Neutrophil (primary cell): ENCODE results near the gene TFAP2A.

Experiments used
- H3K27ac ChIP-seq: fragments of 200-600 bp; sonication (generic); 2 replicates; pipeline ENCODE4 v1.5.1; 2016; ENCODE audit warnings: mild to moderate bottlenecking, moderate library complexity
- H3K27me3 ChIP-seq: fragments of 200-600 bp; sonication (generic); 2 replicates; pipeline ENCODE4 v1.6.0; 2016; ENCODE audit warnings: mild to moderate bottlenecking
- H3K36me3 ChIP-seq: fragments of 200-600 bp; sonication (generic); 2 replicates; pipeline ENCODE4 v1.5.1; 2017
- H3K4me1 ChIP-seq, 2 experiments: fragments of 200-600 bp in 1 of 2; sonication (generic) in 1 of 2; 1 replicate in 1 of 2; 2 replicates in 1 of 2; pipeline versions ENCODE4 v1.5.1 to v1.6.1; 2013 to 2016; ENCODE audit warnings: low read depth in 1 of 2, low read length in 1 of 2, mild to moderate bottlenecking in 1 of 2, moderate library complexity in 1 of 2; ENCODE audit not compliant: control insufficient read depth in 1 of 2, insufficient read depth in 1 of 2
- H3K4me3 ChIP-seq, 2 experiments: fragments of 200-600 bp in 1 of 2; sonication (generic) in 1 of 2; 1 replicate in 1 of 2; 2 replicates in 1 of 2; pipeline ENCODE4 v1.5.1; 2013 to 2016; ENCODE audit warnings: low read depth in 1 of 2, low read length in 1 of 2, mild to moderate bottlenecking in 1 of 2, moderate library complexity in 1 of 2
- H3K9me3 ChIP-seq: fragments of 200-600 bp; sonication (generic); 2 replicates; pipeline ENCODE4 v1.5.1; 2016
- TF ChIP-seq, protein P1 (sequence below): fragments of 200-600 bp; sonication (generic); IDR thresholded peaks from 2 replicates; pipeline ENCODE4 v1.5.1; 2016; ENCODE audit warnings: antibody characterized with exemption

The TFAP2A gene

DNA sequence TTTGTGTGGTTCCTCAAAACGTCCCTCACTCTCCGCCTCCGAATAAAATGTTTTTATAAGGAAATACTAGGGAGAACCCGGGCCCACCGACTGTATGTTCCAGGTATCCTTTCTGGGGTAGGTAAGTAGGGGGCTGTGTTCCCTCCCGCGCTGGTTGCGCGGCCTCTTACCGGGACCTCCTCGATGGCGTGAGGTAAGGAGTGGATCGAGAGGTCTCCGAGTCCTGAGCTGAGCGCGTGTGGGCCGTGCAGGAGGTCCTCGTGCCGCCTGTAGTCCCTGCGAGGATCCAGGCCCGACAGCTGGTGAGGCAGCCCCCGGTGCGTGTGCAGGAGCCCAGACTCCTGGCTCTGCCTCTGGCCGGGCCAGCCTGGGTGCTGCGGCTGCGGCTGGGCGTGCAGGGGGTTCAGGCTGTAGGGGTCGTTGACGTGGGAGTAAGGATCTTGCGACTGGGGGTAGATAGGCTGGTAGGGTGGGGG lies 5.1 kb downstream of the TFAP2A start:
- no peak overlapping the region for H3K4me3 ChIP-seq
- no peak overlapping the region for H3K27ac ChIP-seq
- H3K4me1 ChIP-seq: peaks cover 24 to 36% of the 10 kb centered on the region in 2 experiments
- no peaks in the 10 kb centered on the region for H3K36me3 ChIP-seq
- peaks cover 100% of the 10 kb centered on the region for H3K27me3 ChIP-seq
- H3K9me3 ChIP-seq: peaks cover 37% of the 10 kb centered on the region
- TF ChIP-seq, protein P1, sequence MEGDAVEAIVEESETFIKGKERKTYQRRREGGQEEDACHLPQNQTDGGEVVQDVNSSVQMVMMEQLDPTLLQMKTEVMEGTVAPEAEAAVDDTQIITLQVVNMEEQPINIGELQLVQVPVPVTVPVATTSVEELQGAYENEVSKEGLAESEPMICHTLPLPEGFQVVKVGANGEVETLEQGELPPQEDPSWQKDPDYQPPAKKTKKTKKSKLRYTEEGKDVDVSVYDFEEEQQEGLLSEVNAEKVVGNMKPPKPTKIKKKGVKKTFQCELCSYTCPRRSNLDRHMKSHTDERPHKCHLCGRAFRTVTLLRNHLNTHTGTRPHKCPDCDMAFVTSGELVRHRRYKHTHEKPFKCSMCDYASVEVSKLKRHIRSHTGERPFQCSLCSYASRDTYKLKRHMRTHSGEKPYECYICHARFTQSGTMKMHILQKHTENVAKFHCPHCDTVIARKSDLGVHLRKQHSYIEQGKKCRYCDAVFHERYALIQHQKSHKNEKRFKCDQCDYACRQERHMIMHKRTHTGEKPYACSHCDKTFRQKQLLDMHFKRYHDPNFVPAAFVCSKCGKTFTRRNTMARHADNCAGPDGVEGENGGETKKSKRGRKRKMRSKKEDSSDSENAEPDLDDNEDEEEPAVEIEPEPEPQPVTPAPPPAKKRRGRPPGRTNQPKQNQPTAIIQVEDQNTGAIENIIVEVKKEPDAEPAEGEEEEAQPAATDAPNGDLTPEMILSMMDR: no peak

DNA sequence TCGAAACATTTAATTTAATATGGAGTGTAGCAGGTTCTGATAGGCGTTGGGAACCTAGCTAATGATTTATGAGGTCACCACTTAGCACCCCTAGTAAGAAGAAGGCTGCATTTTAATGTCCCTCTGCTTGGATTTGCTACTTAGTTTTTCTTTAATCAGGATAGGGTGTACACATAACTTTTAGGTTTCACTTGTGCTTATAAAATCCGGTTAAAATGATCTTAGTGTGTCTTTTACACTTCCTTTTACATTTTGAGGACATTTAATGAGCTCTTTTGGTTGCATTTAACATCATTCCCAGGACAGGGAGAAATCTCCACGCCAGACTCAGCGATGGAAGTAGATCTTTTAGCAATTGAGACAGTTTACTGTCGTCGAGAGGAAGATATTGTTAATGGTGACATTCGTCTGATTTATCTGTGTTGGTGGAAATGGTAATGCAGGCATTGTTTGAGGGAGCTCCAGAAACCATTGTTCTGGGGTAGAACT lies 5.6 kb downstream of the TFAP2A start:
- H3K4me1 ChIP-seq: peaks cover 27 to 36% of the 10 kb centered on the region in 2 experiments
- H3K36me3 ChIP-seq: no peaks in the 10 kb centered on the region
- H3K9me3 ChIP-seq: peaks cover 41% of the 10 kb centered on the region
- H3K27me3 ChIP-seq: peaks cover 100% of the 10 kb centered on the region
- TF ChIP-seq, protein P1: no peak
- no peak overlapping the region for H3K27ac ChIP-seq
- H3K4me3 ChIP-seq: no peak overlapping the region

DNA sequence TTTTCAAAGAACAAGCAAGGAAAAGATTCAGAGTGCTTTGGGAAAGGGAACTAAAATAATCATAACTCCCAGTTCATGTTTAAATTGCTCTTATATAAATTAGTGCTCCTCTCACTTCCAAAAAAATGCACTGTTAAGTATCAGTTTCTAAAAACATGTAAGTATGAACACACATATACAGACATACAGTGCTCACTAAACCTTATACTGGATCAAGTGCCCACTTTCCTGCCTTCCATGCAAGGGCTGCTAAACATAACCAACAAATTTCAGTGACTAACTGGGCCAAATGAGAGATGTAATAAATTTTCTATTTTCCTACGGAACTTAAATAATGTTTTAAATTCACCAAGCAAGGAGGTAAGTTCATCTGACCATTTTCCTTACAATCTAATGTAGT lies 6.4 kb downstream of the TFAP2A start:
- no peak overlapping the region for H3K4me3 ChIP-seq
- H3K27ac ChIP-seq: no peak overlapping the region
- H3K9me3 ChIP-seq: peaks cover 45% of the 10 kb centered on the region
- H3K36me3 ChIP-seq: no peaks in the 10 kb centered on the region
- TF ChIP-seq, protein P1: no peak
- H3K27me3 ChIP-seq: peaks cover 100% of the 10 kb centered on the region
- H3K4me1 ChIP-seq: peaks cover 29 to 36% of the 10 kb centered on the region in 2 experiments

DNA sequence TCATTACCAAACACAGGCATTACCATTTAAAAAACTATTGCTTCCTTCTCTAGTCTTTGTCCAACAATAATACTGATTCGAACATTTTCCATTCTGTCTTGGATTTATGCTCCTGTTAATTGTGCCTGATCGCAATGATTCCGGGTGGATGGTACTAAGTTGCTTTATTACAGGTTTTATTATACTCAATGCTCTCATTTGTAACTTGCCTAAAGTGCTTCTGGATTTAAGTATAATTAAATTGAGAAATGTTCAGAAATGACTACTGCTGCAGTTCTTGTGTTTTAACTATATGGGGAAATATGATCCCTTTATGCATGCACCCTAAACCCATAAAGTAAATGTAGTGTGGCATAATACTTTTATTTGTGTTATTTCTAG lies 7.2 kb downstream of the TFAP2A start:
- Histone ChIP-seq H3K4me1 (peaks cover 23 to 29% of the 10 kb centered on the region in 2 experiments), H3K27ac (no peak overlapping the region), H3K9me3 (peaks cover 45% of the 10 kb centered on the region), H3K27me3 (peaks cover 100% of the 10 kb centered on the region), H3K36me3 (no peaks in the 10 kb centered on the region), H3K4me3 (no peak overlapping the region)
- TF ChIP-seq, protein P1: no peak

DNA sequence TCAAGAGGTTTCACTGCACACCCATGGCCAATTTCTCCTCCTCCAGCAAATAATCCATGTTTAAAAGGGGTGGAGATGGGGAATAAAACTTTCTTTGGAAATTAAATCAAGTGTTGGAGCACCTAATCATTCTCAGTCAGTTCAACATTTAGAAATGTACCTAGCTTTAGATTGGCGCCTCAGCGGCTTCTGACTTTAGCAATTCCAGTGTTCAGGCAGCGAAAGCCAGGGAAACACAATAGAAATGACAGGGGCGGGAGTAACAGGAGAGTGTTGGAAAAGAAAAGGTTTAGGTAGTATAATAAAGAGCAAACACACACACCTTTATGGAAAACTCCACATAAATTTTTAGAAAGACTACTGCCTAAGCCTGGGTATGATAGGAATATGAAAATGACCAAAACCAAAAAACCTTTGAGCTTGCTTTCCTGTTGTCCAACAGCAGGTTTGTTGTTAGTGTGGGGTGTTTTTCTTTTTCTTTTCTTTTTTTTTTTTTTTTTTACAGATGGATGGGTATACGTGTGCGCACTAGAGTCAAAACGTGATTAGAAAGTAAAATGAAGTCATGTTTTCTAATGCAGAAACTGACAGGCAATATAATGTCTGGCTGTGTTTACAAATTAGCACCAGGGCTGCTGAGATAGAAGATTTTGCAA lies 7.7 kb downstream of the TFAP2A start:
- Histone ChIP-seq H3K36me3 (no peaks in the 10 kb centered on the region), H3K27ac (no peak overlapping the region)

More for the DNA sequence above, 7.7 kb downstream of the TFAP2A start:
- Histone ChIP-seq H3K4me1 (peaks cover 23 to 26% of the 10 kb centered on the region in 2 experiments), H3K4me3 (no peak overlapping the region), H3K27me3 (peaks cover 100% of the 10 kb centered on the region), H3K9me3 (peaks cover 45% of the 10 kb centered on the region)
- TF ChIP-seq, protein P1: no peak
